Cardiac muscle cell (in vitro differentiated cells and primary cell): ENCODE results near the gene MYMK. TPM values are rescaled to one million over a fixed set of nuclear protein-coding genes. Genes with fewer than 3 reads are reported as not detected.

ENCODE experiments used
- DNase-seq, 2 donors: peaks; one replicate each; pipeline versions ENCODE4 v3.0.0 to v3.0.0-alpha.2; 2010 to 2017; ENCODE audit warnings: low read depth in 1 of 2, low spot score in 1 of 2
- H3K27ac ChIP-seq: fragments of 200-600 bp; sonication (generic); 2 replicates; pipeline ENCODE4 v1.5.1; 2016
- H3K27me3 ChIP-seq: fragments of 200-600 bp; sonication (generic); 2 replicates; pipeline ENCODE4 v1.6.0; 2016; ENCODE audit warnings: control low read depth
- H3K36me3 ChIP-seq: fragments of 200-600 bp; sonication (generic); 2 replicates; pipeline ENCODE4 v1.5.1; 2016; ENCODE audit warnings: control low read depth
- H3K4me1 ChIP-seq: fragments of 200-600 bp; sonication (generic); 2 replicates; pipeline ENCODE4 v1.8.1; 2017; ENCODE audit warnings: low read depth, mild to moderate bottlenecking, mixed run types
- H3K4me3 ChIP-seq: fragments of 200-600 bp; sonication (generic); 2 replicates; pipeline ENCODE4 v1.5.1; 2016; ENCODE audit warnings: mild to moderate bottlenecking
- H3K9me3 ChIP-seq: fragments of 200-600 bp; sonication (generic); 2 replicates; pipeline ENCODE4 v1.5.1; 2017; ENCODE audit warnings: low read depth, mild to moderate bottlenecking, control low read depth
- CTCF ChIP-seq: IDR thresholded peaks from 2 replicates; pipeline ENCODE4 v1.5.1; 2012; ENCODE audit warnings: low read depth, mild to moderate bottlenecking, low read length
- polyA plus RNA-seq: library from polyadenylated mRNA; unstranded; fragments of >200 nt; fragmentation: Nextera tagmentation; extraction: Ambion mirVana; gene quantifications from 2 replicates; pipeline ENCODE4 v1.2.1, GENCODE V29; 2016
- total RNA-seq: library from RNA; depleted of rRNA; stranded (reverse); fragments of >200 nt; gene quantifications from 2 replicates; pipeline ENCODE4 v1.2.3, GENCODE V29; 2016

Gene MYMK
- total and polyA plus RNA-seq, 2 experiments from 2014 or later: not detected

GRCh38 chr9:133471551-133472276, 53.0 kb downstream of the MYMK start:
- H3K9me3 ChIP-seq: no peaks in the 10 kb centered on the region
- H3K4me3 ChIP-seq: no peak overlapping the region
- no peak overlapping the region for H3K27ac ChIP-seq
- no peak for TF ChIP-seq CTCF
- no peak for DNase-seq
- H3K27me3 ChIP-seq: no peaks in the 10 kb centered on the region
- no peaks in the 10 kb centered on the region for H3K4me1 ChIP-seq
- peaks cover 3% of the 10 kb centered on the region for H3K36me3 ChIP-seq

- H3K9me3 ChIP-seq: no peaks in the 10 kb centered on the region
- no peak overlapping the region for H3K4me3 ChIP-seq
- peaks cover 3% of the 10 kb centered on the region for H3K36me3 ChIP-seq
- no peak for TF ChIP-seq CTCF
- no peak overlapping the region for H3K27ac ChIP-seq
- no peaks in the 10 kb centered on the region for H3K27me3 ChIP-seq
- no peak for DNase-seq
- H3K4me1 ChIP-seq: no peaks in the 10 kb centered on the region
Observed at GRCh38 chr9:133470988-133471387, 53.8 kb downstream of the MYMK start.

GRCh38 chr9:133470427-133470924, 54.3 kb downstream of the MYMK start:
- H3K27ac ChIP-seq: no peak overlapping the region
- H3K9me3 ChIP-seq: no peaks in the 10 kb centered on the region
- no peaks in the 10 kb centered on the region for H3K4me1 ChIP-seq
- no peak for TF ChIP-seq CTCF
- DNase-seq: no peak
- H3K36me3 ChIP-seq: peaks cover 3% of the 10 kb centered on the region
- H3K27me3 ChIP-seq: no peaks in the 10 kb centered on the region
- H3K4me3 ChIP-seq: no peak overlapping the region

- Histone ChIP-seq H3K4me1 (no peaks in the 10 kb centered on the region), H3K9me3 (no peaks in the 10 kb centered on the region), H3K36me3 (peaks cover 3% of the 10 kb centered on the region), H3K27ac (no peak overlapping the region), H3K27me3 (no peaks in the 10 kb centered on the region), H3K4me3 (no peak overlapping the region)
- DNase-seq: no peak
- TF ChIP-seq CTCF: no peak
Observed at GRCh38 chr9:133468777-133469421, 55.9 kb downstream of the MYMK start.

- Histone ChIP-seq H3K27ac (no peak overlapping the region), H3K27me3 (no peaks in the 10 kb centered on the region), H3K4me3 (no peak overlapping the region), H3K36me3 (peaks cover 3% of the 10 kb centered on the region), H3K9me3 (no peaks in the 10 kb centered on the region), H3K4me1 (no peaks in the 10 kb centered on the region)
- no peak for TF ChIP-seq CTCF
- DNase-seq: no peak
Observed at GRCh38 chr9:133468374-133468773, 56.4 kb downstream of the MYMK start.
